Measurements from ENCODE around the gene SINHCAF.
"Not testable (repeated sequence)": the region's sequence is repeated elsewhere in the genome, so short reads cannot be mapped to it uniquely, and the experiment has no call there.

The SINHCAF gene

DNA sequence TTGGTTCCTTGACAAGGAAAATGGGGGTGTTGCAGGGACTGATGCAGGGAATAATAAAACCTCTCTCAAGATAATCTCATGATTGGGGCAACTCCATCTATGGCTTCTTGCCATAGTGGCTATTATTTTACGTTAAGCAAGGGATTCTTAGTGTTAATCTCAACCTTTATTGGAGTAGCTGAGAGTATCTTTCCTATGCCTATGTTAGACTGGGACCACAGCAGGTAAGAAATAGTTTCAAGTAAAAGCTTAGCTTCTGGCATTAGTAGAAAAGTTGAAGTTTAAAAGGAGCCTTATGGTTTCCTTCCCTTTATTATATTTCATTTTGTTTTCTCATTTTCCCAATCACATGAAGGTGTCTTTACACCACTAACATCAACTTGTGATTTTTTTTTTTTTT, 16.7 kb downstream of the SINHCAF start:
- DNase-seq (ENCODE audit: low read depth, low spot score), result no peak

- DNase-seq (ENCODE audit: low read depth, low spot score), result no peak
Observed at GRCh38 chr12:31308116-31308515, 17.8 kb downstream of the SINHCAF start.

DNA sequence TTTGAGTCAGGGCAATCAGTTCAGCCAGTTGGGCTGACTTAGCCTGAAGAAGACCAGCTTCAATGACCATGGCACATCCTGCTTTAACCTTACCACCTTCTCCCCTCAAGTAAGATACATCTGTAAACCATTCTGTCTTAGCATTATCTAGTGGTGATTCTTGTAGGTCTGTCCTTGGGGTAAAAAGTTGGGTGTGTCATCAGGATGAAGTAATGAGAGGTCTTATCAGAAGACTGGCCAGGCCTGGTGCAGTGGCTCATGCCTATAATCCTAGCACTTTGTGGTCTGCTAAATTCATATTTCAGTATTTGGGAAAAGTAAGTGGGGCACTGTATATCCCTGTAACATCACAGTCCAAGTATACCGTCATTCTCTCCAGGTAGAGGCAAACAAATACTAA, 19.1 kb downstream of the SINHCAF start:
- no peak for DNase-seq (ENCODE audit: low read depth, low spot score)

DNA sequence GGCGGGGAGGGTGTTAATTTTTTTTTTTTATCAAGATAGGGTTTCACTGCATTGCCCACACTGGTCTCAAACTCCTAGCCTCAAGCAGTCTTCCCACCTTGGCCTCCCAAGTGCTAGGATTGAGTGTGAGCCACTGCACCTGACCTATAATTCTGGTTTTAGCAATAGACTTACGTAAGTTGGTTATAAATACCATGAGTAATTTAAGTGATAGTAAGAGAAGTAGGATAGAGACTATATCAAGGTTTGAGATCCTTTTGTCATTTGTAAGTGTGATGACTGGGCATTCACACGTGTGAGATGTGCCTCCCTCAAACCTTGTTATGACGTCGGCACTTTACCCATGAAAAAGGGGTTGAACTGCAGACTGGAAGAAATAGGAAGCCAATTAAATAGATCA, 22.5 kb downstream of the SINHCAF start:
- DNase-seq (ENCODE audit: low read depth, low spot score), result no peak

DNA sequence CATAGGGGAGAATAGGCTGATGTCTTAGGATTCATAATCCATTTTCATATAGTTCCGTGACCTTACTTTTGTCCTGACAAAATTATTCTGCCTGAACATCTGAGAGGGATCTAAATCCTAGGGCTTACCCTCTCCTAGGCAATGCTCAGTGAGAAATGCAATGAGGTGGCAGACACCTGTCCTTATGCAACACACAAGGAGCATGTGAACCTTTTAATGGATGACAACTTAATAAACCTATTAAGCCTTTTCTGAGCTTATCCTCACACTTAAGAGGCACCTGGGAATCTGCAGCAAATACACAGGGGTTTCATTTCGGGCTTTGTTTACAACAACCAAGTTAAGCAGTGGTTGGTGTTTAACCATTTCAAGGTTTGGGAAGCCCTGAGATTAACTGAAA, 24.6 kb downstream of the SINHCAF start:
- DNase-seq (ENCODE audit: low read depth, low spot score), result no peak

DNA sequence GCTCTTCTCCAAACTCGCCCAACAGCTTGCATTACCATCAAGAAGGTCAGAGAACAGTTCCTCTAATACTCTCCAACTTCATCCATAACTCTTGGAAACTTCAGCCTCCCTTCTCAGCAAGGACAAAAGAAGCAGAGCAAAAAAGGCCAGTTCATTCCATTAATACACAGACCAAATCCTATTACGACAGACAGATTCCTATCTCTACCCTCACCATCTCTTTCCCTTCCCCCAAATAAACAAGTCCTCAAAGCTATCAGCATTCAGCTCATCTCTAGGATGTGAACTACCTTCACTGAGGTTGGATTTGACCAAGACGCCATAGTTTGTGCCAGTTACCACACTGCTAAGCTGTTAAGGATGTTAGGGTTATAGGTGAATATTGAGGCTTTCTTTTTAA, 25.2 kb downstream of the SINHCAF start:
- DNase-seq (ENCODE audit: low read depth, low spot score), result no peak

- no peak for DNase-seq (ENCODE audit: low read depth, low spot score)
Observed at GRCh38 chr12:31300341-31300740, 25.6 kb downstream of the SINHCAF start.

GRCh38 chr12:31298922-31299321, 27.0 kb downstream of the SINHCAF start:
- no peak for DNase-seq (ENCODE audit: low read depth, low spot score)

- no peak for DNase-seq (ENCODE audit: low read depth, low spot score)
Observed at GRCh38 chr12:31298515-31298910, 27.4 kb downstream of the SINHCAF start.

DNA sequence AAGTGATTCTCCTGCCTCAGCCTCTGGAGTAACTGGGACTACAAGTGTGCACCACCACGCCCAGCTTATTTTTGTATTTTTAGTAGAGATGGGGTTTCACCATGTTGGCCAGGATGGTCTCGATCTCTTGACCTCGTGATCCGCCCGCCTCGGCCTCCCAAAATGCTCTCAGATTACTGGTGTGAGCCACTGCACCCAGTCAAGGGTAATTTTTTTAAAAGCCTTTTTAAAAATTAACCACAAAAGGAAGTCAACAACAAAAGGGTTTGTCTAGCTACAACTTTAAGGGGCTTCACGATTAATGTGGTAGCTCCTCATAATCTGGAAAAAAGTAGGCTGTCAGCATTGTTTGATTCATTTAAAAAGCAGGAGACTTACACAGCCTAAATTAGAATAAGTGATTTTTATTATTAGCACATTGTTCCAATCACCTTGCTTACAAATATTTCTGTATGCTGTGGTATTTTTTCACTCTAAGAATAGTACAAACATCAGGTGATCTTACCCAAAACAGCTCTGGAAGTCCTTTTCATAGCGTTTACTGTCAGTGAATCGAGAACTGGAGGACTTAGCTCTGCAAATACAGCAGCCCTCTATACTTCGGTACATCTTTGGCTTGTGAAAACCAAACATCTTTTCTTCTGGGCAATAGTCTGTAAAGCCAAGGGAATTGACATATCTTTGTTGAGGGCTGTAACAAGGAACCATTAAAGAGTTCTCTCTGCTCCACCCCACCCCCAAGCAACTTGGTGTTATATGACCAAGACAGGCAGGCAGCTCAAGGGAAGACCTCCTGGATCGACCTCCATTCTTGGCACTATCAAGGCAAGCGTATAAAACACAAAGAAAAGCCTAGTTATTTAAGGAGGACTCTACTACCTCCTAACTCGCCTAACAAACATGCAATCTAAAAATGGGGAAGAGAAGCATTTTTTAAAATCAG, 28.1 kb downstream of the SINHCAF start:
- DNase-seq (ENCODE audit: low read depth, low spot score), result no peak

- DNase-seq (ENCODE audit: low read depth, low spot score), result no peak
Observed at GRCh38 chr12:31289441-31289840, 36.5 kb downstream of the SINHCAF start.

- no peak for DNase-seq (ENCODE audit: low read depth, low spot score)
Observed at GRCh38 chr12:31288381-31288780, 37.6 kb downstream of the SINHCAF start.

- DNase-seq (ENCODE audit: low read depth, low spot score), result no peak
Observed at GRCh38 chr12:31280183-31280582, 45.8 kb downstream of the SINHCAF start.

DNA sequence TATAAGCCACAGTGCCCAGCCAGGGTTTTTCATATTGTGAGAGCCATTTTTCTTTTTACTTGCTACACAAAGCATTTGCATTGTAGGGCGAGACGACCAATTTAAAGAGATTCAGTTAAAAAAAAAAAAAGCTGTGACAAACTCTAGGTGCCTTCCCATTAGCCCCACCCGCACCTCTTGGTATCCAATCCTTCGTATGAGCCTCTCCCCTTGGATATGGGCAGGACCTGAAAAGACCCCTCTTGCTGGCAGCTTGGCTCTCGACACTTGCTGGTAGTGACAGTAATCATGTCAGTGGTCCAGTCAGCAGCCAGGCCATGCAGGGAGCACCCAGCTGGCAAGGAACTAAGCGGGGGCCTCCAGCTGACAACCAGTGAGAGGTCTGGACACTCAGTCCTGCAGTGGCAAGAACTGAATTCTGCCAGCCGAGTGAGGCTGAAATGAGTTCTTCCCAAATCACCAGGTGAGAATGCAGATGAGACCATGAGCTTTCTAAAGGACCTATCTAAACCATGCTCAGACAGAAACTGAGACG, 46.5 kb downstream of the SINHCAF start:
- no peak for DNase-seq (ENCODE audit: low read depth, low spot score)

GRCh38 chr12:31278832-31279231, 47.1 kb downstream of the SINHCAF start:
- no peak for DNase-seq (ENCODE audit: low read depth, low spot score)

GRCh38 chr12:31278424-31278823, 47.5 kb downstream of the SINHCAF start:
- no peak for DNase-seq (ENCODE audit: low read depth, low spot score)

- DNase-seq (ENCODE audit: low read depth, low spot score), result no peak
Observed at GRCh38 chr12:31277081-31277480, 48.9 kb downstream of the SINHCAF start.

DNA sequence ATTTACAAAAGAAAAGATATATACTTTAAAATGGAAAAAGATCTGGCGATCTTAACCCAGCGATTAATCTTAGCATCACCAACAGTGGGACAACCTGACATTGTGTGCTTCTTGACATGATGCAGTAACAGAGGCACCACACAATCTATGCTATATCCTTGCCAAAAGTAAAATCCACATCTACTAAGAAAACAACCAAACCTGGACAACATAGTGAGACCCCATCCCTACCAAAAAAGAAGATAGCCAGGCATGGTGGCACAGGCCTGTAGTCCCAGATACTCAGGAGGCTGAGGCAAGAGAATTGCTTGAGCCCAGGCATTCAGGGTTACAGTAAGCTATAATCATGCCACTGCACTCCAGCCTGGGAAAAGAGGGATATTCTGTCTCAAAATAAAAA, 50.5 kb downstream of the SINHCAF start:
- DNase-seq (ENCODE audit: low read depth, low spot score), result no peak

DNA sequence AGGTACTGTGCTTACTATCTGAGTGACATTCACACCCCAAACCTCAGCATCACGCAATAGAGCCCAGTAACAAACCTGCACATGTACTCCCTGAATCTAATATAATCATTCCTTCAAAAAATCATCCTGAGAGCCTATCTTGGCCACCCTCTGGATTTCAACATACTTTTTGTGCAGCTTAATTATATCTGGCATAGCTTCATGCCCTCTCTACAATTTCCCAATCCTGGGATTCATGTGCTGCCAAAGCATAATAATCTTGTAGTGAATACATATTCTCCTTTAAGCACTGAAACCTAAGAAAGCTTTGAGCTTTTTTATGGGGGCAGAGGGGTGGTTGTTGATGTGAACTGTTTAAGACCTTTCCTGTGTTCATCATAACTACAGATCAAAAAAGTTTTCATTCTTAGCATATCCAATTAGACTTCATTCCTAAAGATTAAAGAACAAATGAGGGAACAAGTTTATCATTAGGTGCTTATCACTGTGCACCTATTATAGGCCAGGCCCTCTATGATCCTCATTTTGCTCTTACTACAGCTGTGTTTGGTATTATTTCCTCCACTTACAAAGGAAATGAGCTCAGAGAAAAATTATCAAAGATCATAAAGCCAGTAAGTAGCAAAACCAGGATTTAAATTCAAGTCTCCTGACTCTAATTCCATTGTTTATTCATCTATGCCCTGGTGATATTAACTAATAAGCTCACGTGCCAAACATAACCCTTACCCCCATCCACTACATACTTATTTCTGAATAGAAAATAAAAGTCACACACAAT, 51.2 kb downstream of the SINHCAF start:
- DNase-seq (ENCODE audit: low read depth, low spot score), result no peak

GRCh38 chr12:31273794-31274193, 52.2 kb downstream of the SINHCAF start:
- DNase-seq (ENCODE audit: low read depth, low spot score), result not testable (repeated sequence)

GRCh38 chr12:31272607-31273225, 53.2 kb downstream of the SINHCAF start:
- DNase-seq (ENCODE audit: low read depth, low spot score), result no peak

DNA sequence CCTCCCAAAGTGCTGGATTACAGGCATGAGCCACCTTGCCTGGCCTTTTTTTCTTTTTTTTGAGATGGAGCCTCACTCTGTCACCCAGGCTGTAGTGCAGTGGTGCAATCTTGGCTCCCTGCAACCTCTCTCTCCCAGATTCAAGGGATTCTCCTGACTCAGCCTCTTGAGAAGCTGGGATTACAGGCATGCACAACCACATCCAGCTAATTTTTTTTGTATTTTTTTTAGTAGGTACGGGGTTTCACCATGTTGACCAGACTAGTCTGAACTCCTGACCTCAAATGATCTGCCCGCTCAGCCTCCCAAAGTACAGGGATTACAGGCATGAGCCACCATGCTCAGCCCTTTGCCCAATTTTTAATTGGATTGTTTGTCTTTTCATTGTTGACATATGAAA, 58.0 kb downstream of the SINHCAF start:
- DNase-seq (ENCODE audit: low read depth, low spot score), result no peak
